Measurements from ENCODE around the gene DHRSX. TPM values are rescaled to one million over a fixed set of nuclear protein-coding genes. Genes with fewer than 3 reads are reported as not detected.

Gene DHRSX
- total RNA-seq, 1 donor from 2014 or later: 9.9 TPM

- Histone ChIP-seq H3K9ac (ENCODE audit: low read depth in 1 of 3, low read length in 3 of 3) (peak overlapping the region; percentile 83 to 91 (median 83)), H3K4me1 (ENCODE audit: control insufficient read depth in 3 of 3, insufficient read depth in 3 of 3, low read length in 3 of 3) (peaks cover 10 to 20% (median 16%) of the 10 kb centered on the region in 3 donors), H3K27ac (ENCODE audit: low read depth, low read length) (peak overlapping the region; percentile 83), H3K36me3 (ENCODE audit: control insufficient read depth in 3 of 3, insufficient read depth in 3 of 3, low read length in 3 of 3) (no peaks in the 10 kb centered on the region), H3K4me3 (ENCODE audit: low read length in 3 of 3) (peak overlapping the region; percentile 71 to 79 (median 74)), H3K27me3 (ENCODE audit: control insufficient read depth in 3 of 3, insufficient read depth in 3 of 3, low read length in 3 of 3) (no peaks in the 10 kb centered on the region), H3K9me3 (ENCODE audit: control insufficient read depth in 3 of 3, low read length in 3 of 3) (no peaks in the 10 kb centered on the region)
Measured at GRCh38 chrX:2500091-2500802, 529 bp downstream of the DHRSX start.

DNA sequence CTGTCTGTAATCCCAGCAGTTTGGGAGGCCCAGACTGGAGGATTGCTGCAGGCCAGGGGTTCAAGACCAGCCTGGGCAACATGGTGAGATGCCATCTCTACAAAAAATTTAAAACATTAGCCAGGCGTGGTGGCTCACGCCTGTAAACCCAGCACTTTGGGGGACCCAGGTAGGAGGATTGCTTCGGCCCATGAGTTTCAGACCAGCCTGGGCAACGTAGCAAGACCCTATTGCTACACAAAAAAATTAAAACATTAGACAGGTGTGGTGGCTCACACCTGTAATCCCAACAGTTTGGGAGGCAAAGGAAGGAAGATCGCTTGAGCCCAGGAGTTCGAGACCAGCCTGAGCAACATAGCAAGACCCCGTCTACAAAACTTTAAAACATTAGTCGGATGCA lies 1.3 kb downstream of the DHRSX start:
- H3K9ac ChIP-seq (ENCODE audit: low read depth in 1 of 3, low read length in 3 of 3): peak overlapping the region; percentile 79 to 91 (median 83)
- H3K36me3 ChIP-seq (ENCODE audit: control insufficient read depth in 3 of 3, insufficient read depth in 3 of 3, low read length in 3 of 3): no peaks in the 10 kb centered on the region
- no peaks in the 10 kb centered on the region for H3K27me3 ChIP-seq (ENCODE audit: control insufficient read depth in 3 of 3, insufficient read depth in 3 of 3, low read length in 3 of 3)
- H3K4me3 ChIP-seq (ENCODE audit: low read length in 3 of 3): peak overlapping the region; percentile 71 to 79 (median 74)
- peaks cover 10 to 20% (median 16%) of the 10 kb centered on the region in 3 donors for H3K4me1 ChIP-seq (ENCODE audit: control insufficient read depth in 3 of 3, insufficient read depth in 3 of 3, low read length in 3 of 3)
- H3K9me3 ChIP-seq (ENCODE audit: control insufficient read depth in 3 of 3, low read length in 3 of 3): no peaks in the 10 kb centered on the region
- H3K27ac ChIP-seq (ENCODE audit: low read depth, low read length): peak overlapping the region; percentile 83

GRCh38 chrX:2498781-2499302 lies 1.9 kb downstream of the DHRSX start:
- H3K36me3 ChIP-seq (ENCODE audit: control insufficient read depth in 3 of 3, insufficient read depth in 3 of 3, low read length in 3 of 3): no peaks in the 10 kb centered on the region
- H3K9ac ChIP-seq (ENCODE audit: low read depth in 1 of 3, low read length in 3 of 3): peak overlapping the region; percentile 60 to 91 (median 79)
- H3K4me1 ChIP-seq (ENCODE audit: control insufficient read depth in 3 of 3, insufficient read depth in 3 of 3, low read length in 3 of 3): peaks cover 10 to 20% (median 16%) of the 10 kb centered on the region in 3 donors
- H3K27ac ChIP-seq (ENCODE audit: low read depth, low read length): peak overlapping the region; percentile 83
- peak overlapping the region; percentile 47 to 79 (median 74) for H3K4me3 ChIP-seq (ENCODE audit: low read length in 3 of 3)
- H3K9me3 ChIP-seq (ENCODE audit: control insufficient read depth in 3 of 3, low read length in 3 of 3): no peaks in the 10 kb centered on the region
- H3K27me3 ChIP-seq (ENCODE audit: control insufficient read depth in 3 of 3, insufficient read depth in 3 of 3, low read length in 3 of 3): no peaks in the 10 kb centered on the region

DNA sequence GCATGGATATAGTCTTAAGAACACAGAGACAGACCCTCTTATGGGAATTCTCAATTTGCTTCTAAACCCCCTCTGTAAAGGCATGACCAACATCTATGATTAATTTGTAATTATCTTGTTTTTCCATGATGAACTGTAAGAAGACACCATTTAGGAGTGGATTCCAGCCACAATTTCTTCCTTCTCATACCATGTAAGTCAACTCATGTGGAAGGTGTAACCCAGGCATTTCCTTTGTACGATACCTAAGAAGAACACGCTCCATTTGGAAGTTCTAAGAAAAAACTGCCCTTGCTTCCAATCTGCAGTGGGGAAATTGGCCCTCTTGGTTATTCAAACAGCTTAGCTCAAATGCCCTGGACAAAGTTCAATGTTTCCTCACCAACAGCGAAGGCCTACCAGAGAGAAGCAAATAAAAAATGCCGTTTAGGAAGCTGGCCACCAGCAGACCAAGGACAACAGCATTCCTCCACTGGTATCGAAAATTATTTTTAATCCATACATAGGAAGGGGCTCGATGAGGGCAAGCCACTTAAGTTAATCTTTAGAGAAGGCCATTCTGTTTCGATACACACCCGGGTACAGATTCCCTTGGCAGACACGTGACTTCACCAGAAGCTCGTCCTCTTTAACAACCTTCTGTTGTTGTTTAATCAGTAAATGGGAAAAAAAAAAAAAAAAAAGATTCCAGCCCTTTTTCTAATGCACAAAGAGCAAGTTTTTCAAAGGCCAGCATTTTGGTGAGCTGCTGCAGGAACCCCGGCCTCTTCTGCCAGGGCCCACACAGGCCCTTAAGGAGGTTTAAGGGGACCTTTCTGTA lies 2.6 kb downstream of the DHRSX start:
- Histone ChIP-seq H3K4me3 (ENCODE audit: low read length in 3 of 3) (peak overlapping the region; percentile 47 to 79 (median 74)), H3K4me1 (ENCODE audit: control insufficient read depth in 3 of 3, insufficient read depth in 3 of 3, low read length in 3 of 3) (peaks cover 10 to 20% (median 16%) of the 10 kb centered on the region in 3 donors), H3K9ac (ENCODE audit: low read depth in 1 of 3, low read length in 3 of 3) (peak overlapping the region; percentile 60 to 91 (median 79)), H3K9me3 (ENCODE audit: control insufficient read depth in 3 of 3, low read length in 3 of 3) (no peaks in the 10 kb centered on the region), H3K36me3 (ENCODE audit: control insufficient read depth in 3 of 3, insufficient read depth in 3 of 3, low read length in 3 of 3) (no peaks in the 10 kb centered on the region), H3K27ac (ENCODE audit: low read depth, low read length) (peak overlapping the region; percentile 83), H3K27me3 (ENCODE audit: control insufficient read depth in 3 of 3, insufficient read depth in 3 of 3, low read length in 3 of 3) (no peaks in the 10 kb centered on the region)

GRCh38 chrX:2495595-2495994 lies 5.2 kb downstream of the DHRSX start:
- H3K27ac ChIP-seq (ENCODE audit: low read depth, low read length): no peak overlapping the region
- H3K4me3 ChIP-seq (ENCODE audit: low read length in 3 of 3): no peak overlapping the region

DNA sequence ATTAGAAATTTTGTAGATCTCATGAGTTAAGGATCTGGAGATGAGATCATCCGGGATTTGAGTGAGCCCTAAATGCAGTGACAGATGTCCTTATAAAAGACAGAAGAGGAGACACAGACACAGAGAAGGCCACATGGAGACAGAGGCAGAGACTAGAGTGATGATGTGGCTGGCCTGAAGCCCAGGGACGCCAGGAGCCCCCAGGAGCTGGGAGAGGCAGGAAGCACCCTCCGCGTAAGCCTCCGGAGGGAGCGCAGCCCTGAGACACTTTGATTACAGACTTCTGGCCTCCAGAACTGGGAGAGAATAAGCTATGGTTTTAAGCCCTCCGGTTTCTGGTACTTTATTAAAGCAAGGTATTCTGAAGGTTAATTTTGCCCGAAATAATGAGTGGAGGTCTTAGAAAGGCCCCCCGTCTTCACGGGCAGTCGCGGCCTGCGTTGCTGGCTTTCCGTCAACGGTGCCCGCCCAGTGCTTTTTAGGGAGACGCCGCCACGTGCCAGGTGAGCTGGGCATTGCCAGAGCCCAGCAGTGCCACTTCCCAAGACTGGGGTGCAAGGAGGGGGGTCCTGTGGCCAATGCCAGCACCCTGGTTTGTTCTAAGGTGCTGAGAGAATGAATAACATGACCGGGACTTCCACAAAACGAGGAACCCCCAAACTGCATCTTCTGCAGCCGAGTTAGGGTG lies 8.1 kb downstream of the DHRSX start:
- Histone ChIP-seq H3K27ac (ENCODE audit: low read depth, low read length) (no peak overlapping the region), H3K9me3 (ENCODE audit: control insufficient read depth in 3 of 3, low read length in 3 of 3) (no peaks in the 10 kb centered on the region), H3K36me3 (ENCODE audit: control insufficient read depth in 3 of 3, insufficient read depth in 3 of 3, low read length in 3 of 3) (peaks cover 29 to 31% (median 29%) of the 10 kb centered on the region in 3 donors), H3K9ac (ENCODE audit: low read depth in 1 of 3, low read length in 3 of 3) (no peak overlapping the region), H3K4me3 (ENCODE audit: low read length in 3 of 3) (no peak overlapping the region), H3K27me3 (ENCODE audit: control insufficient read depth in 3 of 3, insufficient read depth in 3 of 3, low read length in 3 of 3) (no peaks in the 10 kb centered on the region), H3K4me1 (ENCODE audit: control insufficient read depth in 3 of 3, insufficient read depth in 3 of 3, low read length in 3 of 3) (peaks cover 0 to 7% (median 2%) of the 10 kb centered on the region in 3 donors)

More at GRCh38 chrX:2495595-2495994, 5.2 kb downstream of the DHRSX start:
- peaks cover 0 to 3% (median 2%) of the 10 kb centered on the region in 3 donors for H3K36me3 ChIP-seq (ENCODE audit: control insufficient read depth in 3 of 3, insufficient read depth in 3 of 3, low read length in 3 of 3)
- no peaks in the 10 kb centered on the region for H3K9me3 ChIP-seq (ENCODE audit: control insufficient read depth in 3 of 3, low read length in 3 of 3)
- H3K27me3 ChIP-seq (ENCODE audit: control insufficient read depth in 3 of 3, insufficient read depth in 3 of 3, low read length in 3 of 3): no peaks in the 10 kb centered on the region
- peaks cover 10 to 20% (median 16%) of the 10 kb centered on the region in 3 donors for H3K4me1 ChIP-seq (ENCODE audit: control insufficient read depth in 3 of 3, insufficient read depth in 3 of 3, low read length in 3 of 3)
- no peak overlapping the region for H3K9ac ChIP-seq (ENCODE audit: low read depth in 1 of 3, low read length in 3 of 3)

- no peaks in the 10 kb centered on the region for H3K9me3 ChIP-seq (ENCODE audit: control insufficient read depth in 3 of 3, low read length in 3 of 3)
- H3K27ac ChIP-seq (ENCODE audit: low read depth, low read length): no peak overlapping the region
- peaks cover 30 to 42% (median 37%) of the 10 kb centered on the region in 3 donors for H3K36me3 ChIP-seq (ENCODE audit: control insufficient read depth in 3 of 3, insufficient read depth in 3 of 3, low read length in 3 of 3)
- no peaks in the 10 kb centered on the region for H3K27me3 ChIP-seq (ENCODE audit: control insufficient read depth in 3 of 3, insufficient read depth in 3 of 3, low read length in 3 of 3)
- no peak overlapping the region for H3K4me3 ChIP-seq (ENCODE audit: low read length in 3 of 3)
- no peak overlapping the region for H3K9ac ChIP-seq (ENCODE audit: low read depth in 1 of 3, low read length in 3 of 3)
- no peaks in the 10 kb centered on the region for H3K4me1 ChIP-seq (ENCODE audit: control insufficient read depth in 3 of 3, insufficient read depth in 3 of 3, low read length in 3 of 3)
Measured at GRCh38 chrX:2490634-2491033, 10.1 kb downstream of the DHRSX start.

DNA sequence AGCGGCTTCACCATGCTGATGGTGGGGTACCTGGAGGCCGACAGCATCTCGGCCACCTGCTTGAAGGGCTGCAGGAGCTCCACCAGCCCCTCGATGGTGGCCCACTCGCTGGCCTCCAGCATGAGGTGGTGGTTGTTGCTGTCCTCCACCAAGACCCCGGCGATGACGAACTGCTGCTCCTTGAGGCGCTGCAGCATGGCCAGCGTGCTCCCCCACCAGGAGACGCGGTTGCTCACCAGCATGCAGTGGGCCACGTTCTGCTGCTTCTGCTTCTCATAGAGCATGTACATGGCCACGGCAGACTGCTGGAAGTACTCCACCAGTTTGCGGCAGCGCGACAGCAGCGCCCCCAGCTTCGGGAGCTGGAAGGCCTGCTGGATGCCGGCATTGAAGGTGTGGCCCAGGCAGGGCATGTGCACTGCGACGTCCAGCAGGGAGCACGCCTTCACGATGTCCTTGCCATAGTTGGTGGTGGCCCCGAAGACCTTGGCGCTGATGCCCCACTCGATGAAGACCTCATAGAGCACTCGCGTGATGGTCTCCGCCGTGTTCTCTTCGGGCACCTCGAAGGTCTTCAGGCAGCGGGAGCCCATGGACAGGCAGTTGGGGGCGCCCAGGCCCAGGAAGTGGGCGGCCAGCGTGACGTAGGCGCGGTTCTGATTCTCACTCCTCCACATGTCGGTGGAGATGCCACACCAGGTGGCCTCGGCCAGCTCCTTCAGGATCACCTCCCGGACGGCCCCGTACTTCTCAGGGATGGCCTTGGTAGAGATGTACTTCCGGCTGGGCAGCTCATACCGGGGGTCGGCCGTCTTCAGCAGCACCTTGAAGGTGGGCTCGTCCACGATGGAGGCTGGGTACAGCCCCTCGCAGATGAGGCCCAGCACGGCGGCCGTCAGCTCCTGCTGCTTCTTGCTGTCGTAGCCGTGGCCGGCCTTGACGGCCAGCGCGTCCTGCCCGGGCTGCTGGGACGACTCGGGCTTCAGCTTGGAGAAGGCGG lies 11.0 kb downstream of the DHRSX start:
- no peak overlapping the region for H3K9ac ChIP-seq (ENCODE audit: low read depth in 1 of 3, low read length in 3 of 3)
- no peaks in the 10 kb centered on the region for H3K27me3 ChIP-seq (ENCODE audit: control insufficient read depth in 3 of 3, insufficient read depth in 3 of 3, low read length in 3 of 3)
- H3K27ac ChIP-seq (ENCODE audit: low read depth, low read length): no peak overlapping the region
- no peaks in the 10 kb centered on the region for H3K9me3 ChIP-seq (ENCODE audit: control insufficient read depth in 3 of 3, low read length in 3 of 3)
- peaks cover 0 to 2% (median 0%) of the 10 kb centered on the region in 3 donors for H3K4me1 ChIP-seq (ENCODE audit: control insufficient read depth in 3 of 3, insufficient read depth in 3 of 3, low read length in 3 of 3)
- H3K4me3 ChIP-seq (ENCODE audit: low read length in 3 of 3): no peak overlapping the region
- H3K36me3 ChIP-seq (ENCODE audit: control insufficient read depth in 3 of 3, insufficient read depth in 3 of 3, low read length in 3 of 3): peaks cover 30 to 42% (median 37%) of the 10 kb centered on the region in 3 donors

All from skeletal muscle tissue (tissue), 4 donors.